Measurements from ENCODE around the gene HOMER3. TPM values are rescaled to one million over a fixed set of nuclear protein-coding genes. Genes with fewer than 3 reads are reported as not detected.

The HOMER3 gene
- total RNA-seq, 1 donor from 2014 or later, result 106 TPM

- TF ChIP-seq, protein P1, sequence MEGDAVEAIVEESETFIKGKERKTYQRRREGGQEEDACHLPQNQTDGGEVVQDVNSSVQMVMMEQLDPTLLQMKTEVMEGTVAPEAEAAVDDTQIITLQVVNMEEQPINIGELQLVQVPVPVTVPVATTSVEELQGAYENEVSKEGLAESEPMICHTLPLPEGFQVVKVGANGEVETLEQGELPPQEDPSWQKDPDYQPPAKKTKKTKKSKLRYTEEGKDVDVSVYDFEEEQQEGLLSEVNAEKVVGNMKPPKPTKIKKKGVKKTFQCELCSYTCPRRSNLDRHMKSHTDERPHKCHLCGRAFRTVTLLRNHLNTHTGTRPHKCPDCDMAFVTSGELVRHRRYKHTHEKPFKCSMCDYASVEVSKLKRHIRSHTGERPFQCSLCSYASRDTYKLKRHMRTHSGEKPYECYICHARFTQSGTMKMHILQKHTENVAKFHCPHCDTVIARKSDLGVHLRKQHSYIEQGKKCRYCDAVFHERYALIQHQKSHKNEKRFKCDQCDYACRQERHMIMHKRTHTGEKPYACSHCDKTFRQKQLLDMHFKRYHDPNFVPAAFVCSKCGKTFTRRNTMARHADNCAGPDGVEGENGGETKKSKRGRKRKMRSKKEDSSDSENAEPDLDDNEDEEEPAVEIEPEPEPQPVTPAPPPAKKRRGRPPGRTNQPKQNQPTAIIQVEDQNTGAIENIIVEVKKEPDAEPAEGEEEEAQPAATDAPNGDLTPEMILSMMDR (conservative IDR thresholded peaks at IDR 0.05; ENCODE audit: low read depth, low read length), result no peak
- no peak for DNase-seq (ENCODE audit: low read depth)
- no peak overlapping the region for H3K4me3 ChIP-seq (ENCODE audit: low read depth, low read length)
Observed at GRCh38 chr19:18948075-18948975, 7.3 kb upstream of the HOMER3 start.

DNA sequence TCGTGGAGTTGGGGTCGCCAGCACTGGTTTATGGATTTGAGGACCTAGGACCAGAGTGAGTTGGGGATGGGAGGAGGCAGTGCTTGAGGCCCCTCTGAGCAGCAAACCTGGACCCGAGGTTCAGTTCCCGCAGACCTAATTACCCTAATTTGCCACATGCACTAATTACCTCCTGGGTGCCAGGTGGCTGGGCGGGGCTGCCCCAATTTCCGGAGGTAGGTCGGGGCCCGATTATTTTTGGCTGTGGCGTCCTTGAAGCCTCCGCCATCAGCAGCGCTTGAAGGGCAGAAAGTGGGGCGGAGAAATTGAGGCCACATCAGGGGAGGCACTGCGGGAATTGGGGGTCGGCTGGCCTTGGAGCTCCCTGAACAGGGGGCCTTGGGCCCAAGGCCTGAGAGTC lies 5.9 kb upstream of the HOMER3 start:
- no peak overlapping the region for H3K4me3 ChIP-seq (ENCODE audit: low read depth, low read length)
- no peak for DNase-seq (ENCODE audit: low read depth)
- TF ChIP-seq, protein P1 (conservative IDR thresholded peaks at IDR 0.05; ENCODE audit: low read depth, low read length), result no peak

GRCh38 chr19:18946335-18946734 lies 5.3 kb upstream of the HOMER3 start:
- no peak for DNase-seq (ENCODE audit: low read depth)
- H3K4me3 ChIP-seq (ENCODE audit: low read depth, low read length), result no peak overlapping the region
- TF ChIP-seq, protein P1 (conservative IDR thresholded peaks at IDR 0.05; ENCODE audit: low read depth, low read length), result no peak

GRCh38 chr19:18945297-18945696 lies 4.3 kb upstream of the HOMER3 start:
- DNase-seq (ENCODE audit: low read depth), result no peak
- TF ChIP-seq, protein P1 (conservative IDR thresholded peaks at IDR 0.05; ENCODE audit: low read depth, low read length), result no peak
- H3K4me3 ChIP-seq (ENCODE audit: low read depth, low read length), result no peak overlapping the region

GRCh38 chr19:18943465-18943864 lies 2.4 kb upstream of the HOMER3 start:
- DNase-seq (ENCODE audit: low read depth), result no peak
- H3K4me3 ChIP-seq (ENCODE audit: low read depth, low read length), result no peak overlapping the region
- TF ChIP-seq, protein P1 (conservative IDR thresholded peaks at IDR 0.05; ENCODE audit: low read depth, low read length), result no peak

DNA sequence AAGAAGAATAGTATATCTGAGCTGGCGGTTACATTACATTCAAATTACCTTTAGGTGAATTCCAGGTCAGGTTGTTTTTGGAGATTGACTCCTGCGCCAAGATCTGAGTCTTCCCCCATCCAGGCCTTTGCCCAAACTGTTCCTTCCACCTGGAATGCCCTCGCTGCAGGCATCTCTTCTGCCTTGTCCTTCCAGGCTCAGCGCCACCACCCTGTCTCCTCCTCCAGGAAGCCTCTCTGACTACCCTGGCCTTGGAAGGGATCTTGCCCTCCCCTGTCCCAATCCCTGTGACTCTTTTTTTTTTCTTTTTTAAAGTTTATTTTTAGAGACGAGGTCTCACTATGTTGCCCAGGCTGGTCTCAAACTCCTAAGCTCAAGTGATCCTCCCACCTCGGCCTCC lies 1.7 kb upstream of the HOMER3 start:
- TF ChIP-seq, protein P1 (conservative IDR thresholded peaks at IDR 0.05; ENCODE audit: low read depth, low read length), result no peak
- no peak for DNase-seq (ENCODE audit: low read depth)

More for the DNA sequence above, 1.7 kb upstream of the HOMER3 start:
- H3K4me3 ChIP-seq (ENCODE audit: low read depth, low read length), result no peak overlapping the region
